CD4-positive, alpha-beta T cell treated with Interleukin-12 subunit alpha and Interleukin-12 subunit beta, for 1 hour (primary cell): ENCODE data around the gene ILKAP.

Experiments
- DNase-seq: peaks from one replicate; pipeline ENCODE4 v3.0.0-alpha.2; 2020

The ILKAP gene

GRCh38 chr2:238163481-238164198, 39.9 kb downstream of the ILKAP start:
- no peak for DNase-seq

DNA sequence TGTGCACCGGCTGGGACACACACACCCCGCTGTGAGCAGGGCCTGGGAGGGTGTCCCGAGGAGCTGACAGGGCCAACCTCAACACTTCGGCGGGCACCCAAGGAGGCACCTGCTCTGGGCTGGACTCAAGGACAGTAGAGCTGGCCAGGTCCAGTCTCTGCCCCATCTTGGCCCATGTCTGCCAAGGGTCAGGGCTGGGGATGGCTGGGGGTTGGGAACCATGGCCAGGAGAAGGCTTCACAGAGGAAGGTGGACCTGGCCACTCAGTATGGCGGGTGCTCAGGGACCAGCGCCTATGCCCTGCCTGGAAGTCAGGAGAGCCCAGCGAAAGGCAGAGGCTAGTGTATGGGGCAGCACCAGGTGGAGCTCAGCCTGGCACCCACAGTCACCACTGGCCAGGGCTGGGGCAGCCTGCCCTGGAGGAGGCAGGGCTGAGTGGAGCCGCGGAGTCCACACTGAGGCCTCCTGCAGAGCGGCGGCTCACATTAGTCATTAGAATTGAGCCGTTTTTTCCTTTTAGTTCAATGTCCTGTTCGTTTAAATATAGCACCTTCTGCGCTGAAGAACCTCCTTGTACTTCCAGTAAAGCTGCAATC, 40.6 kb downstream of the ILKAP start:
- DNase-seq: no peak

GRCh38 chr2:238162251-238162845, 41.1 kb downstream of the ILKAP start:
- no peak for DNase-seq

DNA sequence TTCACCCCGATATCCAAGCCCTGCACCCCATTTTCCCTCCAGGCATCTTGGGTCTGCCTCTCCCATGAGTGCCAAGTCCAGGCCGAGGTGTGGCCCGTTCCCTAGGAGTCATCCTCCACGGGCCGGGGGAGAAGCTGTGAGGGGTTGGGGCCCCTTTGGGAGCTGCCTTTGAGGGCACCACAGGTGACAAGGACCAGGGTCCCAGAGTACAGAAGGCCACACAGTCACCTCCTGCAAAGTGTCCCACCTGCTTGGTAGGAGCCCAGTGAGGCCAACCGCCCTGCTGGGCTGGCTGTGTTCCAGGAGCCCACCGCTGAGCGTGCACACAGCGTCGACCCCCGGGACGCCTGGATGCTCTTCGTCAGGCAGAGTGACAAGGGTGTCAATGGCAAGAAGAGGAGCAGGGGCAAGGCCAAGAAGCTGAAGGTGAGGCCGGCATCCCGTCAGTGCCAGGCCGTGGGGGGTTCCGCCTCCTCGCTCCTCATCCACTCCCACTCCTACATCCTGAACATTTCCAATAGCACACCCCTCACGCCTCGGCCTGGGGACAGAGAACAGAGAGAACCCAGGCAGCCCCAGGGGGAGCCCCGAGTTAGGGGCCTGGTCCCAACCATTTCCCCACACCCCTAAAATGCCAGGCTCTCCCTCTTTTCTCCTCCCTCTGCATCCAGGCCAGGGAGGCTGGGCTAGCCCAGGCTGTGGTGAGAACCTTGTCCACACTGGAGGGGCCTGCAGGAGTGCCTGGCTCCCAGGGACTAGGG, 42.0 kb downstream of the ILKAP start:
- no peak for DNase-seq

DNA sequence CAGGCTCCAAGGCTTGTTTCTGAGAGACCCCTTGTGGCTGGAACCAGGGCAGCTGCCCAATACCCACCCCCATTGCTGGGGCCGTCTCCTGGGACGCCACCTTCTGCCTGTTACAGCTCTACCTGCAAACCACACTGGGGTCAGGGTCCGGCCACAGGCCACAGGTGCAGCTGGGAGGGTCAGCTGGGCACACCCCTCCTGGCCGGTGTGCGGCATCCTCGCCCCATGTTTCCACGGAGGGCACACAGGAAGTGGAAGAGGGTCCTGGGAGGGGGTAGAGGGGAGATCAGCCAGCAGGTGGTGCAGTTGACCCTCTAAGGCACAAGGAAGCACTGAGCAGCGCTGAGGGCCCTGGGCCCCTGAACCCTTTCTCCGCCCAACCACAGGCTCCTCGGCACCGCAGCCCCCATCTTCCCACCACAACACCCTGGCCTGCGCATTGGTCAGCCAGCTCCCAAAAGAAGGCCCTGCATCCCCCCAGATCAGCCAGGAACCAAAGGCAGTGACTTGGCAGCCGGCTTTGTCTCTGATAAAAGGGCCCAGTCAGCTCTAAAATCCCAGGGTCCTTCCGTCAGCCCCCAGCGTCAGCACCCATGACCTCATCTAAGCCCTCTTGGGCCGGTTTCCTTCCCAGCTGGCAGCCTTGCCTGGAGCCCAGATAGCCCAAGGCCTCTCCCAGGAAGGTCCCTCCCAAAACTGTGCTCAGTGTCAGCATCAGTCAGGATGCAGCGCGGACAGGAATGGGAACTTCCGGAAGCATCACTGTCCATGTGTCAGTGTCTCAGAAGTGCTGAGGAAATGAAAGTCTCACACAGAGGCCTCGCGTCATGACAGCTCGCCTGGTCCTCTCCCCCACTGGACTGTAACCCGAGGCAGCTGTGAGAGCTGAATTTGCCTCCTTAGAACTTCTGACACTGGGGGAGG, 43.0 kb downstream of the ILKAP start:
- no peak for DNase-seq

DNA sequence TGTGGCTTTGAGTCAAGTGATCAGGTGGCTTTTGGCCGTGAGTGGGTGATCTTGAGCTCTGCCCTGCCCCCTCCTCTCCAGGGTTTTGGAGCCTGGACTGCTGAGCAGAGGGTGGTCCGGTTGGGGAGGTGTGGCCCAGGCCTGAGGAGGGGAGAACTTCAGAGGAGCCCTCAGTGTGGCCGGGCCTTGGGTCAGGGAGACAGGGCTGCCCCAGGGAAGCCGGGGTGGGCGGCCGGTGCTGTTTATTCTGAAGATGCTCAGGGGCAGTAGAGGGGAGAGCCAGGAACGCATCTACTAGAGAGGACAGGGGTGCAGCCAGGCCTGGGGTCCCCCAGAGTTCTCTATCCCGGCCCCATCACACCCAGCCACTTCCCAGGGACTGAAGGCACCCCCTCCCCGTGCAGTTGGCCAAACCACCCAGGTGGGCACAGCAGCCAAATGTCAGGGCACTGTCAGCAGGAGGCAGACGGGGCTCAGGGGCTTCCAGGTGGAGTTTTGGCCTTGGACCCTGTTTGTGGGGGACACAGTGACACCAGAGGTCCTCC, 43.8 kb downstream of the ILKAP start:
- no peak for DNase-seq

DNA sequence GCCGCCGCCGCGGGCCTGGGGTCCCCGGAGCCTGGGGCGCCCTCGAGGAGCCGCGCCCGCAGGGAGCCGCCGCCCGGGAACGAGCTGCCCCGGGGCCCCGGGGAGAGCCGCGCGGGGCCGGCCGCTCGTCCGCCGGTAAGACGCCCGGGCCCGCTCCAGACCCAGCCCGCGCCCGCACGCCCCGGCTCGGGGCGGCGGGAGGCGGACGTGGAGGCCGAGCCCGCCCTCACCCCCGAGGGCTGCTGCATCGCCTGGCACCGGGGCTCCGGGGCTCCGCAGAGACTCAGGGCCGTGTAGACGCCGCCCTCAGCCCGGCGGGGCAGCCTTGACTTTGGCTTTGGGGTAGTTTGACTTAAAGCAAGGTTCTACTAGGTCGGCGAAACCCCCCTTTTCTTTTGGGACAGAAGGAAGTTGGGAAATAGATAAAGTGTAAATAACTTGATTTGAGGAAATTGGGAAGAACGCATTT, 44.4 kb downstream of the ILKAP start:
- no peak for DNase-seq

GRCh38 chr2:238158509-238159070, 44.9 kb downstream of the ILKAP start, which contains the start of gene ERFE:
Gene ERFE (plus strand): TSS chr2:238158970. CDS start chr2:238159008, 38 bp downstream.
- peak; percentile 43 for DNase-seq

GRCh38 chr2:238158018-238158508, 45.4 kb downstream of the ILKAP start:
- no peak for DNase-seq

- DNase-seq: no peak
Observed at GRCh38 chr2:238157506-238158017, 45.9 kb downstream of the ILKAP start.

DNA sequence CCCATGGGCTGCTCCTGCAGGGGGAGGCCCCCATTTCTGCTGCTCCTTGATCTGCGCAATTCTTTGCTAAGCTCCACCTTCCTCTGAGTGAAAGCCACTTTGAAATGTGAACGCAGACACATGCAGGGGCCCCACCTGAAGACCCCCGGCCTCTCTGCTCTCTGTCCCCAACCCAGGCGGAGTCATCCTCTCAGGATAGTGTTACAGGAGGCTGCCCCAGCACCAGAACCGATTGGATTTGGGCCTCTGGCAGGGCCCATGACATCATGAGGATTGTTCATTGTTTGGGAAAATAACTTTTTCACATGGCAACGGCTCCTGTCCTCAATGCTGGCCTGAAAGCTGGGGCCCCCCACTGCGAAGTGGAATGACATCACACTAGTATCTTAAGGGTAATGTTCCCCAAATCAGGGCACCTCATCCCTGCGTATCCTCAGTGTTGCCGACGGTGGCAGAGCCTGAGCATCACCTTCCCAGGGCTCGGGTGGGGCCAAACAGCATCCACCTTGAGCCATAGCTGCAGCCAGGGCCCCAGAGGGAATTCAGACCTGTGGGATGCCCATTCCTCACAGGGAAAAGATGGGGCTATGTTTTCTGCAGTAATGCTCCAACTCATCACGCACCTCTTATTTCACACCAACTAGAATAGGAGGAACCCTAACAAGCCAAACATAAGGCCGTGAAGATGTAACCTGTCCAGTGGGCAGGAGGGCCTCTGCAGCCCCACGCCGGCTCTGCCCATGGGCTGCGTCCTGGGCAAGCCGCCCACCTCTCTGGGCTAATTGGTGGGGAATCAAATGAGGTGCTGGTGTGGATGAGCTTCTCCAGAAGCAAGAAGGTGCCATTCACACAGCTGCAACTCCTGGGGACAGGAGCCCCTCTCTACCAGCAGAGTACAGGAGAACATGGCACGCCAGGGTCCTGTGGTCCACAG, 47.5 kb downstream of the ILKAP start:
- no peak for DNase-seq

DNA sequence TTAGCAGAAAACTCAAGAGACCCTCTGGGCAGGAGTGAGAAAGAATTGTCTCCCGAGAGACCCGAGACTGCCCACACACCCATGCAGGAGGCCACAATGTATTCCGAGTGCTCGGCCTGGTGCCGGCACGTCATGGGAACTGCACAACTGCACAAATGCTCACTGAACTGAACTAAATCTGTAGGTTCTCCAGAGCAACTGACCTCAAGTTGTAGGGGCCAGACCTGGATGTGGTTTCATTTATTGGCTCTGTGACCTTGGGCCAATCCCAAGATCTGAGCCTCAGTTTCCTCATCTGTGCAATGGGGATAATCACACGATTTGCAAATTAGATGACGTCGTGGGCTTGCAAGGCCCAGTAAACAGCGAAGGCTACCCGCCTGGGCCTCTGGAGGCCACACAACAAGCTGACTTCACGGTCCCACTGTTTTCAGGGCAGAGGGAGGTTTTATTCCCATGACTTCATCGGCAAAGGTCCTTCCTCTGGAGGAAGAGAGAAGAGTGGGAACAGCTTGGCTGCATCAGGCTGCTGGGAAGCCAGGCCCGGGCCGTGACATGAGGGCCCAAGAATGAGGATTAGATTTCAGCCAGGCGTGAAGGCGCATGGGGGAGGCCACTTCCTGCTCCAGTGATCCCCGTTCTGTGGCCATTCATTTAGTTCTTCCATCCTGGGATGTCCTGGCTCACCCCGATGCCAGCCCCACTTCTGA, 48.3 kb downstream of the ILKAP start:
- no peak for DNase-seq

GRCh38 chr2:238154570-238154969, 48.9 kb downstream of the ILKAP start:
- DNase-seq: no peak

GRCh38 chr2:238152771-238153688, 50.5 kb downstream of the ILKAP start:
- DNase-seq: no peak

DNA sequence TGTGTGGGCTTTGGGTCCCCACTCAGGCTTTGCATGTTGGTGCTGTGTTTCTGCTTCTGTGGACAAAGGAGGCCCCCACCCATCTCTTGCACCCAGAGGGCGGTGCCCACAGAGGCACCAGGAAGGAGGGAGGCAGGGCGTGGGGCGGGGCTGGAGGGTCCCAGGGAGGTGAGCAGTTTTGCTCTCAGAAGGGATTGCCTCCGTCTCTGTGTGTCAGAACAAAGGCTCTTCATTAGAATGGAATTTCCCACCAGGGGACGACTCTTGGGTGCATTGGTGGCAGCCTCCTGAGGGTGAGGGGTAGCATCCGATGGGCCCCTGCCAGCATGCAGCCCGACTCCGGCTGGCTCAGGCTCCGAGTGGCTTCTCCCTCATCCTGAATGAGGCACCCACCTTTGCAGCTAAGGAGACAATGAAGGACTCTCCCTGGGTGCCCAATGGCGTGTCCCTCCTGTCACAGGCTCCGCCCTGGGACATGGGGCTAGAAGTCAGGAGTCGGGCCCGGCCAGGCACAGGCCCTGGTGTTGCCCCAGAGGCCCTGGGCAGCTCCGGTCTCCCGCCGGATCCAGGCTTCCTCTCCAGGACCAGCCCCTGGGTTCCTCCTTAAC, 51.8 kb downstream of the ILKAP start:
- no peak for DNase-seq

GRCh38 chr2:238151205-238151604, 52.3 kb downstream of the ILKAP start:
- no peak for DNase-seq

GRCh38 chr2:238150686-238151085, 52.8 kb downstream of the ILKAP start:
- no peak for DNase-seq
